HCT116 (cell line): ENCODE results near the gene BTLA. TPM values are rescaled to one million over a fixed set of nuclear protein-coding genes. Genes with fewer than 3 reads are reported as not detected.

ENCODE experiments used
- ATAC-seq: fragments of 200-7000 bp; cut with Tn5 transposase; 2 replicates; pipeline ENCODE4 v1.9.1; 2020; ENCODE audit warnings: mild to moderate bottlenecking, moderate library complexity
- BruUV-seq: library from RNA; stranded (reverse); fragments of 400-500 nt; replicated peaks from 2 replicates; lab custom pipeline; 2021; lab: Mats Ljungman, UMichigan
- CTCF ChIA-PET: fragments of 300-600 bp; sonication (Branson Sonifier 250); formaldehyde crosslinking; loops from one replicate; lab custom pipeline; 2021; ENCODE audit warnings: antibody characterized with exemption; lab: Charles Lee
- POLR2A ChIA-PET: fragments of 300-600, 350-600 bp; sonication (Branson Sonifier 250); formaldehyde crosslinking; loops from one replicate; lab custom pipeline; 2021; ENCODE audit warnings: antibody characterized with exemption; lab: Charles Lee
- RAD21 ChIA-PET, 2 experiments: fragments of 300-600 bp; sonication (Branson Sonifier 250); formaldehyde crosslinking; loops; one replicate each; lab custom pipeline; 2023; ENCODE audit warnings: low total read pairs in 2 of 2; ENCODE audit not compliant: uncharacterized antibody in 2 of 2, unreplicated experiment in 2 of 2, low non-redundant PET in 1 of 2; lab: Charles Lee
- DNase-seq: peaks from one replicate; pipeline ENCODE4 v3.0.0-alpha.2; 2010; ENCODE audit warnings: low read depth, low spot score
- H2AFZ ChIP-seq: fragments of 200-600 bp; shearing (Covaris generic), sonication (generic); 2 replicates; pipeline ENCODE4 v1.6.1; 2017; ENCODE audit warnings: low read depth, mixed run types, mixed read lengths, antibody characterized with exemption, low read length; ENCODE audit not compliant: poor library complexity, severe bottlenecking
- H3K27ac ChIP-seq: 2 replicates; pipeline ENCODE4 v1.5.1; 2012; ENCODE audit warnings: low read depth, low read length
- H3K27me3 ChIP-seq: fragments of 200-600 bp; sonication (generic); 2 replicates; pipeline ENCODE4 v1.6.1; 2016; ENCODE audit warnings: mixed run types, low read length, mixed read lengths; ENCODE audit not compliant: insufficient read depth
- H3K36me3 ChIP-seq, 2 experiments: fragments of 200-500 bp in 1 of 2; fragments of 200-600 bp in 1 of 2; sonication (Bioruptor generic) in 1 of 2; sonication (generic) in 1 of 2; 2 replicates each; pipeline versions ENCODE4 v1.5.1 to v1.6.1; 2014 to 2016; ENCODE audit warnings: low read length in 2 of 2, inconsistent platforms in 1 of 2, mixed read lengths in 1 of 2, mixed run types in 1 of 2; ENCODE audit not compliant: insufficient read depth in 2 of 2, control insufficient read depth in 1 of 2
- H3K4me1 ChIP-seq, 2 experiments: fragments of 200-600 bp in 1 of 2; sonication (generic) in 1 of 2; 2 replicates each; pipeline versions ENCODE4 v1.5.1 to v1.6.1; 2012 to 2017; ENCODE audit warnings: low read length in 2 of 2, inconsistent platforms in 1 of 2, mild to moderate bottlenecking in 1 of 2, mixed read lengths in 1 of 2, mixed run types in 1 of 2, moderate library complexity in 1 of 2; ENCODE audit not compliant: insufficient read depth in 2 of 2, control insufficient read depth in 1 of 2
- H3K4me2 ChIP-seq: fragments of 200-600 bp; sonication (generic); 2 replicates; pipeline ENCODE4 v1.6.1; 2017; ENCODE audit warnings: mixed run types, low read length, mixed read lengths
- H3K4me3 ChIP-seq, 2 experiments: fragments of 200-600 bp in 1 of 2; sonication (generic) in 1 of 2; replicated peaks in 1 of 2; 2 replicates each; pipeline ENCODE4 v1.5.1; 2011 to 2016; ENCODE audit warnings: low read length in 2 of 2, control low read depth in 1 of 2, low read depth in 1 of 2, mild to moderate bottlenecking in 1 of 2, mixed read lengths in 1 of 2, mixed run types in 1 of 2
- H3K79me2 ChIP-seq: fragments of 200-600 bp; sonication (generic); 2 replicates; pipeline ENCODE4 v1.6.1; 2017; ENCODE audit warnings: mild to moderate bottlenecking, mixed run types, low read length, moderate library complexity, mixed read lengths; ENCODE audit not compliant: insufficient read depth
- H3K9ac ChIP-seq: fragments of 200-600 bp; sonication (generic); 2 replicates; pipeline ENCODE4 v1.6.1; 2016; ENCODE audit warnings: low read length, mixed read lengths
- H3K9me2 ChIP-seq: fragments of 200-600 bp; sonication (generic), shearing (Covaris generic); 2 replicates; pipeline ENCODE4 v1.6.1; 2017; ENCODE audit warnings: mixed run types, mild to moderate bottlenecking, moderate library complexity; ENCODE audit not compliant: insufficient read depth
- H3K9me3 ChIP-seq, 2 experiments: fragments of 200-500 bp in 1 of 2; fragments of 200-600 bp in 1 of 2; sonication (Bioruptor generic) in 1 of 2; sonication (generic) in 1 of 2; 2 replicates each; pipeline ENCODE4 v1.6.1; 2014 to 2017; ENCODE audit warnings: low read length in 2 of 2, mixed read lengths in 2 of 2, inconsistent platforms in 1 of 2, low read depth in 1 of 2, mild to moderate bottlenecking in 1 of 2, mixed run types in 1 of 2, moderate library complexity in 1 of 2; ENCODE audit not compliant: control insufficient read depth in 1 of 2, insufficient read depth in 1 of 2
- H4K20me1 ChIP-seq: fragments of 200-600 bp; sonication (generic), shearing (Covaris generic); 2 replicates; pipeline ENCODE4 v1.6.1; 2017; ENCODE audit warnings: mixed run types, mild to moderate bottlenecking, moderate library complexity; ENCODE audit not compliant: insufficient read depth
- CBX3 ChIP-seq: IDR thresholded peaks from 2 replicates; pipeline ENCODE4 v1.6.1; 2012; ENCODE audit warnings: low read depth
- EGR1 ChIP-seq: IDR thresholded peaks from 2 replicates; pipeline ENCODE4 v1.6.1; 2012; ENCODE audit warnings: low read depth
- ELF1 ChIP-seq: IDR thresholded peaks from 2 replicates; pipeline ENCODE4 v1.6.1; 2012; ENCODE audit warnings: low read depth, borderline replicate concordance
- EZH2 ChIP-seq: fragments of 200-600 bp; sonication (generic); IDR thresholded peaks from 2 replicates; pipeline ENCODE4 v1.6.1; 2017; ENCODE audit warnings: antibody characterized with exemption, mixed run types
- EZH2phosphoT487 ChIP-seq: fragments of 200-600 bp; IDR thresholded peaks from 2 replicates; pipeline ENCODE4 v1.6.1; 2018; ENCODE audit warnings: antibody characterized with exemption, borderline replicate concordance
- FOSL1 ChIP-seq: IDR thresholded peaks from 2 replicates; pipeline ENCODE4 v1.6.1; 2012; ENCODE audit warnings: low read depth
- JUND ChIP-seq: IDR thresholded peaks from 2 replicates; pipeline ENCODE4 v1.6.1; 2012
- POLR2A ChIP-seq: IDR thresholded peaks from 2 replicates; pipeline ENCODE4 v1.7.0; 2011; ENCODE audit warnings: borderline replicate concordance; ENCODE audit not compliant: insufficient read depth, insufficient read length; ENCODE audit errors: extremely low read depth
- POLR2AphosphoS5 ChIP-seq: IDR thresholded peaks from 2 replicates; pipeline ENCODE4 v1.6.1; 2011; ENCODE audit warnings: mild to moderate bottlenecking, low read depth, low read length, moderate library complexity
- RAD21 ChIP-seq: IDR thresholded peaks from 2 replicates; pipeline ENCODE4 v1.6.1; 2012; ENCODE audit warnings: low read depth, mild to moderate bottlenecking
- SIN3A ChIP-seq: IDR thresholded peaks from 2 replicates; pipeline ENCODE4 v1.6.1; 2012; ENCODE audit warnings: low read depth
- SRF ChIP-seq: IDR thresholded peaks from 2 replicates; pipeline ENCODE4 v1.6.1; 2012; ENCODE audit warnings: low read depth
- TCF7L2 ChIP-seq: IDR thresholded peaks from 2 replicates; pipeline ENCODE4 v1.7.0; 2011; ENCODE audit warnings: borderline replicate concordance, inconsistent platforms; ENCODE audit not compliant: insufficient read depth, insufficient read length; ENCODE audit errors: extremely low read depth
- YY1 ChIP-seq: IDR thresholded peaks from 2 replicates; pipeline ENCODE4 v1.6.1; 2011; ENCODE audit warnings: low read length, low read depth, moderate library complexity, mild to moderate bottlenecking; ENCODE audit not compliant: insufficient replicate concordance; ENCODE audit errors: extremely low read depth
- ZBTB33 ChIP-seq: IDR thresholded peaks from 2 replicates; pipeline ENCODE4 v1.6.1; 2011; ENCODE audit warnings: mild to moderate bottlenecking, low read length, moderate library complexity; ENCODE audit not compliant: insufficient replicate concordance; ENCODE audit errors: extremely low read depth
- ZFX ChIP-seq: fragments of 450-650 bp; IDR thresholded peaks from 2 replicates; pipeline ENCODE4 v1.6.1; 2017
- ZNF274 ChIP-seq: fragments of 200-500 bp; sonication (Bioruptor generic); IDR thresholded peaks from 2 replicates; pipeline ENCODE4 v1.6.1; 2014; ENCODE audit warnings: mild to moderate bottlenecking, low read depth, low read length, inconsistent platforms
- intact Hi-C: fragments of 100-400 bp; cut with micrococcal nuclease; formaldehyde crosslinking; loops from 2 replicates; pipeline ENCODE4 v1.10.0; 2022
- total RNA-seq: library from RNA; stranded (reverse); gene quantifications from one replicate; pipeline ENCODE4 v1.2.1, GENCODE V29; 2021; ENCODE audit not compliant: unreplicated experiment
- TF ChIP-seq, protein P1 (sequence below): IDR thresholded peaks from 2 replicates; pipeline ENCODE4 v1.6.1; 2012
- TF ChIP-seq, protein P2 (sequence below): IDR thresholded peaks from 2 replicates; pipeline ENCODE4 v1.6.1; 2012

The BTLA gene
- total RNA-seq, 1 experiment from 2014 or later: 0.17 TPM

DNA sequence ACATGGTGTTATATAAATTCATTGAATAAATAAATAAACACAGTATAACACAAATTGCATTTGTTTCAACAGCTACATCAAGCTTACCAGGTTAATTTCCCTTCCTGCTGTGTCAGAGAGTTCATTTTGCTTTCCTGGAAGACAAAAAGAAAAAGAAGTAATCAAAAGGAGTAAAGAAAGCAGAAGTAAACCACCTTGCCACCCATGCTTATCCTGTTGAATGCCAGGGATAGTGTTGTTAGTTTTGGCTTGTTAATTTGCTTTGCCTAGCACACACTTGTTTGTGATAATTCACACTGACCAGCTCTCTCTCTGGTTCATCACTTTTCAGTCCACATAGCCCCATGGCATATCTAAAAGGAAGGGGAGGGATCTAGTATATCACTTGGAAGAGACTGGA lies 29.6 kb downstream of the BTLA start:
- Histone ChIP-seq H3K9ac (no peak overlapping the region), H3K9me2 (no peaks in the 10 kb centered on the region), H3K4me3 (no peak overlapping the region), H3K27me3 (no peaks in the 10 kb centered on the region), H3K9me3 (no peaks in the 10 kb centered on the region), H3K36me3 (no peaks in the 10 kb centered on the region), H2AFZ (no peak overlapping the region), H3K27ac (no peak overlapping the region), H4K20me1 (no peaks in the 10 kb centered on the region), H3K4me2 (no peak overlapping the region), H3K79me2 (no peaks in the 10 kb centered on the region), H3K4me1 (no peaks in the 10 kb centered on the region)
- ChIA-PET CTCF (no interaction called here), POLR2A (no interaction called here), RAD21 (no interaction called here)
- ATAC-seq (no peak), DNase-seq (no peak)
- intact Hi-C loops: no loop called here
- BruUV-seq: no TSS peak
- TF ChIP-seq SIN3A (no peak), JUND (no peak), ZFX (no peak), EZH2 (no peak), SRF (no peak), YY1 (no peak), ZNF274 (no peak), RAD21 (no peak), CBX3 (no peak), ZBTB33 (no peak), EGR1 (no peak), POLR2A (no peak), EZH2phosphoT487 (no peak), POLR2AphosphoS5 (no peak), TCF7L2 (no peak), FOSL1 (no peak), ELF1 (no peak)
- TF ChIP-seq, protein P1, sequence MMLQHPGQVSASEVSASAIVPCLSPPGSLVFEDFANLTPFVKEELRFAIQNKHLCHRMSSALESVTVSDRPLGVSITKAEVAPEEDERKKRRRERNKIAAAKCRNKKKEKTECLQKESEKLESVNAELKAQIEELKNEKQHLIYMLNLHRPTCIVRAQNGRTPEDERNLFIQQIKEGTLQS: no peak
- TF ChIP-seq, protein P2, sequence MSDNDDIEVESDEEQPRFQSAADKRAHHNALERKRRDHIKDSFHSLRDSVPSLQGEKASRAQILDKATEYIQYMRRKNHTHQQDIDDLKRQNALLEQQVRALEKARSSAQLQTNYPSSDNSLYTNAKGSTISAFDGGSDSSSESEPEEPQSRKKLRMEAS: no peak
